Measurements from ENCODE around the gene BOD1.
"Not testable (repeated sequence)": the region's sequence is repeated elsewhere in the genome, so short reads cannot be mapped to it uniquely, and the experiment has no call there.

Gene BOD1

DNA sequence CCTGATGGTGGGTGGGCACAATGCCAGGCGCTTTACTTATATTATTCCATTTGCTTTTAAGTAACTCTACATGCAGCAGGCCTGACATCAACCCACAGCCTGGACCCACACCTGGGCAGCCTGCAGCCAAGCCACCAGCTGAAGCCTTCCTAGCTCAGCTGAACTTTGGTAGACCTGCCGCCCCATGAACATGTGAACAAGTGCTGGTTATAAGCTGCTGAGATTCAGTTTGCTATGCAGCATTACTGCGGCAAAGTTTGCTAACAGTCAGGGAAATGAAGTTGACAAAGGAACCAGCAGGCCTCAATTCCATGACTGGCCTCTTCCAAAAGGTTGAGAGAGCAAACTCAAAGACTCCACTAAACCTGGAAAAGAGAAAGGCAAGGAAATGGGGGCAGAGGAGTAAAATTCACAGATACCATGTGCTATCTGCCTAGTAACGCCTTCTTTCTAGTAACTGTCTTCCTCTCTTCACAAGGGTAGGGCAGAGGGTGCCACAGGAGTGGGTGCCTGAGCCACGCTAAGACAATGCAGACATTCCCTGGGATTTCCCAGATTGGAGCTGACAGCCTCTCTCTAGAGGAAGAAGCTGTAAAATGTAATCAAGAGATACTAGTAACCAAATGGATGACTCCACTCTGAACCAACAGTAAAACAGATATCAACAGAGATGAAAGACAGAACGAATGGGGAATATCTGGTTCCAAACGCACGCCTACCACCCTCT lies 2.9 kb downstream of the BOD1 start:
- DNase-seq: no peak

DNA sequence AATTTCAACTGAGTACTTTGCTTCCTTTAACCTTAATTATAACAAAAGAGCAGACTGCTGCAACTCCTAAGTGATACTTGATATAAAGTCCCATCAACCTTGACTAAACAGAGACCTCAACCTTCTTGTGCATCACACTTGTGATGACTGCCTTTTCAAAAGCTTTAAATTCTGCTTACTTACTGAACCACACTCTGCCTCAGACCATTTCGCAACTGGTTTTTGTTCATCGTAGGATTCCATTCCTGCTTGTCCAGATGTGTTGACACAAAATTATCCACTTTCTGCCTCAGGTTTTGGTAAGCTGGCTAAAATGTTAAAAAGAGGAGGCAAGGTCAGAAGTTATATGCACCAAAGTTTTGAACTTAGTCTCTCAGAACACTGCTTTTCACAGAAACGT lies 3.5 kb downstream of the BOD1 start:
- DNase-seq: no peak

DNA sequence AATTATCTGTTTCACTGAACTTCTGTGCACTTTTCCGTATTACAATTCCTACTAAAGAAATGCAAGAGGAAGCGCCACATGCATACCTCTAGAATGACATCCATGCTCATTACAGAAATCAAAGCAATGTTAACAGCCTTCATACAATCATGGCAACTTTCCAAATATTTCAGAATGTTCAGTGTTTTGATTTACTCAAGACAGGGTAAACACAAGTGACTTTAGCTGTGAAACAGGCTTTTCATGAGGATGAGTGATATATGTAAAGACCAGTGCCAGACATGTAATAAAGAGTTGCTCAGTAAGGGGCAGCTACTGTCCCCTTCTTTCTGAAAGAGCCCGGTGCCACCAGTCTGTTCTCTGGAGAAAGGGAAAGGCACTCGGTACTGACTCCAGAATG lies 4.7 kb downstream of the BOD1 start:
- no peak for DNase-seq

DNA sequence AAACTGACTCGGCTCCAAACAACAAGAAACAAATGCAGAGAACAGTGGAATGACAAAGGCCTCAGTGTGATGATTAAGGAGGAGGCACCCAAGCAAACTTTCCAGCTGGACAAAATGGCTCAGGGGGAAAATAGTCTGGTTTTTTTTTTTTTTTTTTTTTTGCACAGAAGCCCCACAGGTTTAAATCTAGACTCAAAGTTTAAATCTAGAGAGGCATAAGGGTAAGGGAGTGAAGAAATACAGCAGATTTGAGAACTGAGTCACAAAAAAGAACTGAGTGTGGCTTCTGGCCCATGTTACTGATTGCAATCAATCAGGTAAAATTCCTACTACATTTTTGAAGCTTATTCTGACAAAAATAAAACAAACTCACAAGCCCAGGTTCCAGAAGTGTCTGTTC lies 12.3 kb downstream of the BOD1 start:
- no peak for DNase-seq

DNA sequence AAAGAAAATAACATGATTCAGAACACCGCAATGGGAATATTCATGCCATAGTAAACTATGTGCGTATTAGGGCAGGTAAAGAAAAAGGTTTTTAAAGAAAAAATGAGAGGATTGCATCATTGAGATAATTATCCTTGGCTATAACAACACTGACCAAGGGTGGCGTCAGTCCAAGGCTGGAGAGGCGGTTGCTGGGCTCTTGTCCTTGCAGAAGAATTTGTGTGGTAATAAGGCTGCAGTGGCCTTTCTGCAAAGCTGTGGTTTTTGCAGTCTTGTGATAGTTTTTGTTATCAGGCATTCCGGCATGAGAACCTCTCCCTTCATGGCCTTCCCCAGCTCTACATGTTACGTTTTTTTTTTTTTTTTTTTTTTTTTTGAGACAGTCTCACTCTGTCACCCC lies 14.0 kb downstream of the BOD1 start:
- no peak for DNase-seq

DNA sequence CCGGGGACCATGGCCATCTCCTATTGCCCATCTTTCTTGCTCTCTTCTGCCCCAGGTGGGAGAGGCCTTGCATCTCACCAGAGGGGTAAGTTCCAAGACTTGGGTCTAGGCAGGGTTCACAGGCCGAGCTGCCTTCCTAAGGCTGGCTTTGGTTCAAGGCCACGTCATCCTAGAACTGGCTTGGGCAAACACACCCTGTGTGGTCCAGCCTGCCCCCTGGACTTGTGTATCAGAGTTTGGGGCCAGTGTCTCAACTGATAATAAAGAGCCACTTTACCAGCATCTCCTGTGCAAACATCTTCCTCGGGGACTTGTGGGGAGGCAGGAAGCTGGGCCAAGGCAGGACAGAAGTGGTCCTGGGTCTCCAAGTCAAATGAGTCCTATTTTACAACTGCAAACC lies 17.8 kb downstream of the BOD1 start:
- no peak for DNase-seq

DNA sequence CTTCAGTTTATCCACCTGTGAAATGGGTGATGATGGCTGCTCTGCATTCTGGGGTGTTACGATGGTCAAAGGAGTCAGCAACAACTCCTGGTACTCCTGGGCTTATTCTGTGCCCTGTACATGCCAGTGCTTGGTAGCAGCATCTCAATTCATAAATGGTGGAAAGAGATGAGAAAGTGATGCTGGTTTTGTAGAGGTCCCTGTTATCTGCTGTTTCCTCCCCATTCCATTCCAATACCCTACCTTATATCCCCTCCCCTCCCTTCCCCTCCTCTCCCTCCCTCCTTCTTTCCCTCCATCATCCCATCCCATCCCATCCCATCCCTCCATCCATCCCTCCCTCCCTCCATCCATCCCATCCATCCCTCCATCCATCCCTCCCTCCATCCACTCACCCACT lies 19.1 kb downstream of the BOD1 start:
- DNase-seq: no peak

DNA sequence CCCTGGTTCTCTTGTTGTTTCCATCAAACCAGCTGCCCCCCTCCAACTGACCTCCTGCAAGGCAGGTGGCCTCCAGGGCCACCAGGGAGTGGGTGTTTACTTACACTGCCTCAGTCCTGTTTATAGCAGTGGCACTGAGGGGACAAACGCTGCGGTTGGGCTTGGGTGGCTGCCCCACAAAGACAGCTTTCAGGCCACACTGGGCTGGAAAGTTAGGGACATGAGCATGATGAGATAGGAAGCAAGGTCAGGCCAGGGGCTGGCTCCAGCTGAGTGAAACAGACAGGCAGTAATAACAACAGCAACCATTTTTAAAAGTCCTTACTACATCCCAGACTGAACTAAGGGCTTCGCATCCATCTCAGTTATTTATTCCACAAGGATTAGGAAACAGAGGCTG lies 20.6 kb downstream of the BOD1 start:
- DNase-seq: no peak

DNA sequence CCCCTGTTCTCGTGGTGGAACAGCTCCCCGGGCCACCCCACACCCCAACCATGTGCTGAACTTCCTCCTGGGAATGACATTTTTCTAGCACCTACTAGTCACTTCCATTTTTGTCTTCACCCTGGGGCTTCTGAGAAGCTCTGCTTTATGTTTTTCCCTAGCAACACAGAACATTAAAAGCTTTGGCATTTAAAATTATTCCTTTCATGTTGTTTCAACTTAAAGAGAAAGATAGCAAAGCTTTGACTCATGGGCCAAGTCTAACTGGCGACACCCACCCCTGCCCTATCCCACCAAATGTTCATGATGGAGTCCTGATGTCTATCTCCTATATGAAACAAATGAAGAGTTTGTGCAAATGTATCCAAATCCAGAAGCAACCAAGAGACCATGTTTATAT lies 22.4 kb downstream of the BOD1 start:
- no peak for DNase-seq

DNA sequence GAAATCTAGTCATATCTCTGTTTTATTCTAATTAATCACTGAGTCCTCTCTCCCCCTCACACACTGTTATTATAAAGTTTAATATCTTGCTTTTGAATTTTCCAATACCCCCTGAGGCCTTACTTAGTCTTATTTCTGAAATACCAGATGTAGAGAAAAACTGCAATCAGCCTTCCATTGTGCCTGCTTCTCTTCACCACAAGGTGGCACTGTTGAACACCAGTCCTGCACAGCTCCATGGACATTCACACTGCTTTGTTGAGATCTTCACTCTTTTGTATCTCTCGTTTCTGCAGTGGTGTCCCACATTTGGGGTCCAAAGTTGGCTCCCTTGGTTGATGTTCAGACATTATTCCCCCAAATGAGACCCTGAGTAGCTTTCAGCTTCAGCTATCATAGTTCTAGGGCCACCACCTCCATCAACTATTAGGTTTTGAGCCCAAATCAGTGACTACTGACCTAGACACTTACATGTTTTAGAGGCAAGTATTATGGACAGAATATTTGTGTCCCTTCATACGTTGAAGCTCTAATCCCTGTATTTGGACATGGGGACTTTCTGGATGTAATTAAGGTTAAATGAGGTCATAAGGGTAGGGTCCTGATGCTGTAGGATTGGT lies 24.3 kb downstream of the BOD1 start:
- no peak for DNase-seq

DNA sequence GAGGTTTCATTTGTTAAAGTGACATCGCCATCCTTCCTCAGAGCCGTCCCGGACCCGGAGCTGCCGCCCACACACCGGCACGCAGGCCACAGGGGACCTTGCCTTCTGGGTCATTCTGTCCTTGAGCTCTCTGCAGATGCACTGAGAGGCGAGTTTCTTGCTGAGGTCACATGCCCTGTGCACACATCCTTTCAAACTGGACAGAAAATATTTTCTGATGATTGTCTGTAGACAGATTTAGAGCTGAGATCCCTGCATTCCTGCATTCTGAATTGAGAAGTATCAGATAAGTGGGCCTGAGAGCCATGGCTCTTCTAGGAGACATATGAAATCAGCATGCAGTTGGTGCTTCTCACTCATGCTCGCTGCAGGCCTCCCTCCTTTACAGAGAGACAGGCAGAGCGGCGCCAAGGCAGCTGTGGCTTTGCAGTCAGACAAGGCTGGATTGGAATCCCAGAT lies 25.4 kb downstream of the BOD1 start:
- no peak for DNase-seq

DNA sequence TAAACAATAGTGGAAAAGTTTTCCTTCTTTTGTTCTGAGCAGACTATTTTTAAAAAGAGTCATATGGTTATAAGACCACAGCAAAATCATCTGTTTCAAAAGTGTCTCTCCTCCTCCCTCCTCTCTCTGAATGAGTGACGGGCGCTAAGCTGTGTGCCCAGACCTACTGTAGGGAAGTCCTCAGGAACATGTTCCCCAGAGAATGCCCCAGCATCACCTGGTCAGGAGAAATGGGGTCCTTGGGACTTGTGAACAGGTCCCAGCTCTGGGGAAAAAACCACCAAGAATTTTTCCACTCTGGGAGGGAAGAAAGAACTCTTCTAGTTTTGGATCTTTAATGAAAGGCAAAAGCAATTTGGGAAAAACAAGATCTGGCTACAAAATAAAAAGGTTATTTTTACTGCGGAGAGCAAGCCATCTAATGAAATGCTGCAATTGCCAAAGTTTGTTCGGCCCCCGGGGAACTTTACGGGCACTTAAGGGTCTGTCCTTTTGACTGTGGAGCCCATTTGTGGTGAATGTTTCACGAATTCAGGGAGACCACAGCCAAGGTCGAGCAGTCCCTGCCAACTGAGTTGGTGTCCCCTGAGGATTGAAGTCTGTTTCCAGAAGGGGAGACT lies 25.9 kb downstream of the BOD1 start:
- DNase-seq: no peak

DNA sequence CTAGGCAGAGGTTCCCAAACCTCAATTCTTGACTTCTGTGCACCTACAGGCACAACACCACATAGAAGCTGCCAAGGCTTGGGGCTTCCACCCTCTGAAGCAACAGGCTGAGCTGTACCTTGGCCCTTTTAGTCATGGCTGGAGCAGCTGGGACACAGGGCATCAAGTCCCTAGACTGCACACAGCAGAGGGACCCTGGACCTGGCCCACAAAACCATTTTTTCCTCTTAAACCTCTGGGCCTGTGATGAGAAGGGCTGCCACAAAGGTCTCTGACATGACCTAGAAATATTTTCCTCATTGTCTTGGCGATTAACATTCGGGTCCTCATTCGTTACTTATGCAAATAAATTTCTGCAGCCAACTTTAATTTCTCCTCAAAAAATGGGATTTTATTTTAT lies 30.3 kb downstream of the BOD1 start:
- not testable (repeated sequence) for DNase-seq

DNA sequence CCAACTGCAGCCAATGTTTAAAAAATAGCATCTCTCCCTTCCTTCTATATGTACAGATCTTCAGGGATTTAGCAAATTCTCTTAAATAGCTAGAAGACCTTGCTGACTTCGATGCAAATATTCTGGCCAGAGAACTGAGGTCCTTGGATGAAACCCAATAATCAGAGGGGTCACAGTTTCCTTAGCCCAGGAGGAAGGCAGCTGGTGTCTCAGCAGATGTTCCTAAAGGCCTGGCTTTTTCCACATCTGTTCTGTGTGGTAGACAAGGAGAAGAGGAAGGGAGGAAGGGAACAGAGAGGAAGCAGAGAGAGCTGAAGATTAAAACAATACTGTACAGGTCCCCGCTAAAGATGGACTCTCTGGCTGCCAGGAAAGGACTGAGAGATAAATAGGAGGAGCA lies 33.1 kb downstream of the BOD1 start:
- DNase-seq: no peak

DNA sequence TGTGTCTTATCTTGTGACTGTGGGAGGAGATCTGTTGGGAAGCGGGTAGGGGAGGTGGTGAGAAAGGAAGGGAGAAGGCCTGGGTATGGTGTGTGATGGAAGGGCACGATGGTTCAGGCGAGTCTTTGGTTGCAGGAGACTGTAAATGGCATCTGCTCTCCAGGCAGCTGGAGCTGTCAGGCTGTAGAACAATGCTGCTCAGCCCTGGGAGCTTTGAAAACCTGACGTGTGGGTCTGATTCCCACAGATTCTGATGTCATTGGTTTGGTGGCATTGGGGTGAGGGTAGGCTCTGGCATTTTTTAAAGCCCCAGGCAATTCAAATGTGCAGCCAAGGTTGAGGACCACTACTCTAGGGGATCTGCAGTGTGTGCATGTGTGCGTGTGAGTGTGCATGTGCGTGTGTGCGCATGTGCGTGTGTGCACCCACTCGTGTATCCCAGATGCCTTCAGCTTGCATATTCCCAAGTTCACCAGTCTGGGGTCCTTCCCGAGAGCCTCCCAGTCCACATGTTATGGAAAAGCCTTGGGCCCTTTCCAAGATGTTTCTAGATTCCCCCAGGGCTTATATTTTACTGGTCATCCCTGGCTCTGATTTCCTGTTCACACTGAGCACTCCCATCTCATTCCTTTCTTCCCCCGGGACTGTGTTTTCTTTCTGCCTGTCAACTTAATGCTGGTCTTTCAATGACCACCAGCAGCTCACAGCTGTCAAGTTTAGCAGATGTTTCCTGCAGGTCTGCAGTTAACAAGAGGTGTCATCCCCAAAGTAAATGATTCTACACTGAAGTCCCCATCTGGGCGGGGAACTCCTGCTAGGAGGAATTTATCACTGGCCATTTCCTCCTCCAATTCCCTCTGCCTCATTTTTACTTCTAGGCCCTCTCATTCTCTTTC lies 34.0 kb downstream of the BOD1 start:
- DNase-seq: no peak

DNA sequence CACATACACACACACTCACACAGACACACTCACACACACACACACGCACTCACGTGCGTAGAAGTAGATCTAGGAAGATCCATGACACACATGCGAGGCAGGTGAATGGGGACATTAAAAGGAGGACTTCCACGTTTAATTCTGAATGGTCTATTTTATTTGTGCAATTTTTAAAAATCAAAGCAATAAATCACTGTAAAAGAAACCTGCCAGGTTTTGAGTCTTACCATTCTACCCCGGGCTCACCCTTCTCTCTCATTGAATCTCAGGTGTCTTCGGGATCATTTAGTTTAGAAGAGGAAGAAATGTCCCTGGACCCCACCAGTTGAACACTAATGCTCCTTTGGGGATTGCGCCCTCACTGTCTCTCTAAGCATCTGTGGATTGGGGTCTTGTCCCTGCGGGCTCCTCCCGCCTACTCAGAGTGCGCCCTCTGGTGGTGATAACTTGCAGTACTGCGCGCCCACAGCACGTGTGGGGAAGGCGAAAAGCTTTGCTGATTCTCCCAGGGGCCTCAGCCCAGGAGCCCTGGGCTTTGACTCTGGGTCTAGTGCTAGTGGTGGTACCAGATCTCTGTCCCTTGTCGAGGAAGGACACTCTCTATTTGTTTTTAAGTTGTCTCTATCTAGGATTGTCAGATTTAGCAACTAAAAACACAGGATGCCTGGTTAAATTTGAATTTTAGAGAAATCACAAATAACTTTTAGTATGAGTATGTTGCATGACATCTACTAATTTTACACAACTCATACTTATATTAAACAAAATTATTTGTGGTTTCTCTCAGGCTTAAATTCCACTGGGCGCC lies 34.8 kb downstream of the BOD1 start:
- DNase-seq: peak; percentile 26

DNA sequence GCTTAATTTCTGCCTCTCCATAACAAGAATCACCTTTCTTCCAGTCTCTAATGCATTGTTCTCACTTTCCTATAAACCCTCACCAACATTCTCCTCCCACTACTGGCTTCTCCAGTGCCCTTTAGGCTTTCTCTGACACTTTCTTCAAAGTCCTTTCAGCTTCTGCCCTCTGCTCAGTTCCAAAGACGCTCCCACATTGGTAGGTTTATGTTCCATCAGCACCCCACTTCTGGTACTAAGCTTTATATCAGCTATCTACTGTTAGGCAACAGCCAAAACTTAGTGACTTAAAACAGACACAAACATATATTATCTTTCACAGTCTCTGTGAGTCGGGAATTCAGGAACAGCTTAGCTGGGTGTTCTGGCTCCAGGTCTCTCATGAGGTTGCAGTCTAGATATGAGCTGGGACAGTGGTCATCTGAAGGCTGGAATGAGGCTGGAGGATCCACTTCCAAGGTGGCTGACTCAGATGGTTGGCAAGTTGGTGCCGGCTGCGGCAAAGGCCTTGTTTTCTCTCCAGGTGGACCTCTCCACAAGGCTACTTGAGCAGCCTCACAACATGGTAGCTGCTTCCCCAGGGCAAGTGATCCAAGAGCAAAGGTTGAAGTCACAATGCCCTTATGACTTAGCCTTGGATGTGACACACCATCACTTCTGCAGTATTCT lies 37.4 kb downstream of the BOD1 start:
- no peak for DNase-seq

DNA sequence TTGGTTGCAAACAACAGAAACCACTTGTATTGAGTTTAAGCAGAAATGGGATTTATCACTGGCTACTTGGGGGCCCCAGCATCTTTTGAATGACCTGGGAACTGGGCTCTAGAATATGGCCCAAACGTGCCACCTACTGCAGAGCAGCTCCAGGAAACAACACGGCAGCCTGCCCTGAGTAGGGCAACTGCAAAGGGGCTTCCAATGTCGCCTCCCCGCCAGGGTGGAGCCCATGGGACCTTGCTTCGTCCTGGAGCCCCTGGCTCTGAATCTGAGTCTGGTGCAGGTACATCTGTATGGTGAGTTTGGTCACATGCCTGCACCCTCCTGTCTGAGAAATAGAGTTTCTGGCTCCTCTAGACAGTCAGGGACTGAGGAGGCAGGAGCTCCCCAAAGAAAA lies 38.6 kb downstream of the BOD1 start:
- no peak for DNase-seq

DNA sequence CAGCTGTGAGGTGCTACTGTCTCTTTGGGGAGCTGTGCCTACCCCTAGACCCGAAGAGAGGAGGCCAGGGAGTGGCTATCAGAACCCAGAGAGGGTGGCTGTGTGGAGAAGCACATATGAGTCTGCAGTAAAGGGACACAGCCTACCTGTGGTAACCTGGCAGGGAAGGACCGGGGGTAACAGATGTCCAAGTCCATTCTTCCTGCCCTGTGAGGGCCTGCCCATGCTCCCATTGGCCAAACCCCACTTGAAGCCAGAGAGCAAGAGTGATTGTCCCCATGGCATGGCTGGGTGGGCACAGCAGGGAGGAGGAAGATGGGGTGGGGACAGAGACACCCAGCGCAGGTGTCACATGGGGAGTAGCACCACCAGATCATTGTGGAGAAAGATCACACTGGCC lies 39.3 kb downstream of the BOD1 start:
- no peak for DNase-seq

DNA sequence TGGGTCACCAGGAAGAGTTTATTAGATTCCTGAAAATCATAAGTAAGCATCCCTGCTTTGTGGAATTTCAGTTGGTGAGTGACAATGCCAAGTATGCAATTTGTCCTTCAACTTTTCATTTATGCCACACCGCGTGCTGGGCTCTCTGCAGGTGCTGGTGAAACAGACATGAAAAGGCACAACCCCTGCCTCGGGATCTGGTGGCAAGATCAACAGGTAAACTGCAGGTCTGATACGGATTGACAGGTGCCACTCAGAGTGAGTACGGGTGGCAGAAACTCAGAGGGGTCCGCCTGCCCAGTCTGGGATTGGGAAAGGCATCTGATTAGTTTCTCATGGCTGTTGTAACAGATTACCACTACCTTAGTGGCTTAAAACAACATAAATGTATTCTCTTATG lies 40.5 kb downstream of the BOD1 start:
- DNase-seq: no peak

DNA sequence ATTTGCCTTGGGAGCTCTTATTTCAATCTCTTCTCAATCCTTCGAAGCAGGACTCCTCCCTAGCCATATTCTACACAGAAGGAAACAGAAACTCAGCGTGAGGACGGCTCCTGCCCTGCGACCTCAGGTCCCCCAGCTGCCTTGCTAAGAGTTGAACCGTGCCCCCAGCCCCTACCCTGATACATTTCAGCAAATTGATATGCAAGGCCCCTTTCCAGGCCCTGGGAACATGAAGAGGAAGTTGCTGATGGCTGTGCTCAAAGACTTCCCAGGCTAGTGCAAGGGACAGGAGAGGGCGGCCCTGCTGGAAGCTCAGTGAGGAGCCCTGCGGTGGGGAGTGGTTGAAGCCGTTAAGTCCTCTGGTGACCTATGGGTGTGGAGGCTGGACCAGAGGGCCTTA lies 41.5 kb downstream of the BOD1 start:
- no peak for DNase-seq
